NOMO-1 treated with dmso at 0.1 percent for 144 hours (cell line): Measurements from ENCODE around the gene CACNA1C.
"Not testable (repeated sequence)": the region's sequence is repeated elsewhere in the genome, so short reads cannot be mapped to it uniquely, and the experiment has no call there.

Experiments
- DNase-seq: peaks from one replicate; lab custom pipeline; 2025; ENCODE audit not compliant: unreplicated experiment; lab: John Stamatoyannopoulos, UW

CACNA1C gene

DNA sequence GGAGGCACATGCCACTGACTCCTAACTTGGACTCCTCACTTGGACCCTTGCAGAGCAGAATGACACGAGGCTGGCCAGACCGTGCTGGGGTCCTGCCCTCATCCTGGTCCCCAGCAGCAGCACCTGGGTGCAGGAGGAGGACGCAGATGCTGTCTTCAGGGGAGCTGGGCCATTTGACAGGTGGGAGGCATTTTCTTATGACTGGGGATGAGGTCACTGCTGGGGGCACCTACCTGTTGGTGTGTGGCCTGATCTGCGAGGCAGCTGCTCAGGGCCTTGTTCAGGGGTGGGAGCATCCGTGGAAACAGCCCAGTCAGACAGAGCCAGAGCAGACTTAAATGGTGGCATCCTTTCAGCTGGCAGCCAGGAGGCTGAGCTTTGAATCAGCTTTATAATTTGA, 57.3 kb downstream of the CACNA1C start:
- no peak for DNase-seq

DNA sequence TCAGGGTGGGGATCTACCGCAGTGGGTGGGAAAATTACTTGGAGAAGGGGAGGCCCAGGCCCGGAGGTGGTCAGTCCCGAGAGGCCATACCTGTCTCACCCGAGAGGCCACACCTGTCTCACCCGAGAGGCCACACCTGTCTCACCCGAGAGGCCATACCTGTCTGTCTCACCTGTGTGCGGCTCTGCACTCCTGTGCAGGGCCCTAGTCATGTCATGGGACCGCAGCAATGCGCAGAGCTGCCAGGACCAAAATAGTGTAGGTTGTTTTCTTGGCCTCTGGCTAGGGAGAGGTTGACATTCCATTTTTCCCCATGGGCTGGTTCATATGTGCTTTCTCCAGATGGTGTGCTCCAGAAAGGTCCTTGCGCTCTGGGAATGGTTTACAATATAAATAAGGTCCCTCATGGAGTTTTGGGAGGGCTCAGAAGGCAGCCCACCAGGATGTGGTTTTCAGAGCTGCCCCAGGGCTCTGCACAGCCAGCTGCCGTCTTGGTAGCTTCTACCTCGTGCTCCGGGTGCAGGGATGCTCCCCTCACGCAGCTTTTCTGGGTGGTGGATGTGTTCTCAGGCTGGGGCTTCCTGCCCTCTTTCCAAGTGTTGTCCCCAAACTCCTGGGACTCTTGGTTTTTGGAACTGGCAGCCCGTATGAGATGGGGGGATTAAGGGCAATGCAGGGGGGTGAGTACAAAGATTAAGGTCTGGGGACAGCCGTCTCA, 58.2 kb downstream of the CACNA1C start:
- DNase-seq = no peak

DNA sequence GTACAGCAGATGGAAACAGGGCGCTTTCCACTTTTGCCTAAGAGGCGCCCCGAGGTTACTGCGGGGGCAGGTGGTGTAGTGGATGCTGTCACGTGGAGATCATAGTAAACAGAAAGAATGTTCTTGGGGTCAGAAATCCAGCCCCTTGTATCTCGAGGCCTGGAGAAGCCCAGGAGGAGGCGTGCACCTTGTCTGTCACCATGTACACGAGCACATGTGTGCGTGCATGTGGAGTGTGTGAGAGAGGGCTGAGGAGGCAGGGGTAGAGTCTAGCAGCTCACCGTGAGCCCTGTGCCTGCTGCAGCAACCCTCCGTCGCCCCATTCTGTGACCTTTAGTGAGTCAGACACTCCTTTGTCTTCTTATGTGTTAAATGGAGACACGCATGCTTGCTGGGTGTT, 59.0 kb downstream of the CACNA1C start:
- no peak for DNase-seq

DNA sequence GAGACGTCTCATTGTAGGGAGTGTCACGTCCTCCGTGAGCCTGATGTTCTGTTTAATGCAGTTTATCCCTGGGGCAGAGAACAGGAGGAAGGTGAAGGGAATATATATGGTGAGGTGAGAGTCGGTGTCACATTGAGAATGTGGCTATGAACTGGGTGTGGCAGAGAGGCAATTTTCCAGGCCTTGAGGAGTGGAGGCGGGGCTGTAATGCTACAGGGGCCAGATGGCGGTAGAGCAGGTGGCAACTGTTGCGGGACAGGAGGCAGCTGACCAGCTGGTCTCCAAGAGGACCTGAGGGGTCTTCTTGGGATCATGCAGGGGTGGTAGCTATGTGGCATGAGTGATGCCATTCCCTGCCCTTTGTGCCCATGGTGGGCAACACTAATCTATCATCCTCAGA, 59.6 kb downstream of the CACNA1C start:
- no peak for DNase-seq

DNA sequence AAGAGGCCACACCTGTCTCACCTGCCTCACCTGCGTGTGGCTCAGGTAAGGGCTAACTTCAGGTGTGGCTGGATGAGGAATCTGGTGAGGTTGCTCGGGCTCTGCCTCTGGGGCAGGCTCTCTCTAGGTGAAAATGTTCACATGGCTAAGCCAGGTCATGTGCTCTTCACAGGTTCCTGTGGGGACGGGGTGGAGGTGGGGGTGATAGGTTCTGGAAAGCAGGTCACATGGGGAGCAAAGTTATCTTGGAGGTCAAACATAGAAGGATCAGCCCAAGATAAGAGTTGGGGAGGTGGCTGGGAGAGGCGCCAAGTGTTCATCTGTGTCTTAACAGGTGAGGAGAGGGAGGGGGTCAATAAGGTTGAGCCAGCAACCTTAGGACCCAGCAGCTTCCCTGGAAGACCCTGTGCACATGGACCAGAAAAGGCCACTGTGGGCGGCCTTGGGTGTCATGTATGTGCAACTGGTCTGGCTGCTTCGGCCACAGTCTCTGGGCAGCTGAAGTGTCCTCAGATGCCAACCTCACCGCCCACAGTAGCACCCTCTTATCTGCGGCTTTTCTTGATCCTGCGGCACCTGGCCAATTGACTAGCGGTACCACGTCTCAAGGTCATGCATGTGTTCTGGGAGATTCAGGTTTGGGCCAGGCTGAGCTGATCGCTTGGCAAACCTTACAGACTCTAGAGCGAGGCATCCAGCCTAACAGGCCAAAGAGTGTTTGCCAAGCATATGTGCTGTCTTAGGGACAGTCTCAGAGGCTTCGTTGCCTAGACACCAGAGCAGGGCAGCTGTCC, 60.5 kb downstream of the CACNA1C start:
- no peak for DNase-seq

DNA sequence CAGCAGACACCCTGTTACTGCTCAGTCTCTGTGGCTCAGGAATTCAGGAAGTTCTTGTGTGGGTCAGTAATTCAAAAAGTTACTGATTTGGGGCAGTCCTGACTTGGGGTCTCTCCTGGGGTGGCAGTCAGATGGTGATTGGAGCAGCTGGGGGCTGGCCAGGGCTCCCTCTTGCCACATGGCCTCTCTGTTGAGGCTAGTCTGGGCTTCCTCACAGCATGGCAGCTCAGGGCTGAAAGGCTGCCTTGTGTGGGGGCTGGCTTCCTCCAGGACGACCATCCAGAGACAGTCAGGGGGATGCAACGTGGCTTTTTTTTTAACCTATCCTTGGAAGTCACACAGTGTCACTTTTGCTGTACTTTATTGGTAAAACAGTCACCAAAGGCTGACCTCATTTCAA, 61.3 kb downstream of the CACNA1C start:
- no peak for DNase-seq

DNA sequence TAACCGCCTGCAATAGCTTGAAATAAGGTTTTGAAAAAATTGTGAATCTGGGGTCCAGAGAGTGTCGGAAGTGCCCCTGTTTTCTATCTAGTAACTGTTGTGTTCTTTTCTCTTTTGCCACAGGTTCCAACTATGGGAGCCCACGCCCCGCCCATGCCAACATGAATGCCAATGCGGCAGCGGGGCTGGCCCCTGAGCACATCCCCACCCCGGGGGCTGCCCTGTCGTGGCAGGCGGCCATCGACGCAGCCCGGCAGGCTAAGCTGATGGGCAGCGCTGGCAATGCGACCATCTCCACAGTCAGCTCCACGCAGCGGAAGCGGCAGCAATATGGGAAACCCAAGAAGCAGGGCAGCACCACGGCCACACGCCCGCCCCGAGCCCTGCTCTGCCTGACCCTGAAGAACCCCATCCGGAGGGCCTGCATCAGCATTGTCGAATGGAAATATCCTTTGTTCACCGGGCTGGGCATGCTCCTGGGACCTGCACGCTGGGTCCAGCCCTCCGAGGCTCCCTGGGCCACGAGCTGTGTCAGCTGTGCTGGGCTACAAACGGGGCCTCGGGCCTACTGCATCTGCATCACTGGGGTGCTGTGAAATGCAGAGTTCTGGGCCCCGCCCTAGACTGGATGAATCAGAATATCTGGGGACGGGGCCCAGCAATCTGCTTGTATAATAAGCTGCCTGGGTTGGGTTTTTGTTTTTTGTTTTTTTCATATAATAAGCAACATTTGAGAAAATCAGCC, 62.5 kb downstream of the CACNA1C start:
- no peak for DNase-seq

DNA sequence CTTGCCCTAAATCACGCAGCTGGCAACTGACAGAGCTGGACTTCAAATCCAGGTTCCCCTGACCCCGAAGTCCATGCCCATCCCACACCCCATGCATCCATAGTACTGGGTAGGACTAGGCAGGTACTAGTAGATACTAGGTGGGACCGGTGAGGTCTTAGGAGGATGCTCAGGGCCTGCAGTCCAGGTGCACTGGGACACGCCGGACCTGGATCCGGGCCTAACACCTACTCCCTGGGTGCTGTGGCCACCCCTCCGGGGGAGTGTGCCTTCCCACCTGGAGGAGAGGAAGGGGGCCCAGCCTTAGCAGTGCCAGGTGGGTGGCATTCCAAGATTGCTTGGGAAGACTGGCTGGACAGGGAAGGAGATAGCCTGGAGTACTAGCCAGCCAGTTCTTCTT, 64.8 kb downstream of the CACNA1C start:
- DNase-seq = no peak

DNA sequence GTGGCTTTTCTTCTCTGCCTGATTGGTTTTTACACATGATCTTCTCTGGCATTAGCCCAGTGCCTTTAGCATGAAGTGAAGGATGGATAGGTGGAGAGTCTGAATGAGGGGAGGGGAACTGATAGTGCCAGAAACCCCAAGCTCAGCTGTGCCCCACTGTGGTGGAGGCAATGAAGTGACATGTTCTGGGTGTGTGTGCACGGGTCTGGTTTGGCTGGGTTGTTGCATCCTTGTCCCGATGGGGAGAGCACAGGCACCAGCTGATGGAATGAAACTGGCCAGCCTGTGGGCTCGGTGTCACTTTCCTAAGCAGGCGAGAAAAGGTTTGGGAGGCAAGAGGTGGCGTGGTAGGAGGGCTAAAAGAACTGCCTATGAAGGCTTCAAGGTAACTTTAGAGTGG, 65.3 kb downstream of the CACNA1C start:
- DNase-seq = no peak

DNA sequence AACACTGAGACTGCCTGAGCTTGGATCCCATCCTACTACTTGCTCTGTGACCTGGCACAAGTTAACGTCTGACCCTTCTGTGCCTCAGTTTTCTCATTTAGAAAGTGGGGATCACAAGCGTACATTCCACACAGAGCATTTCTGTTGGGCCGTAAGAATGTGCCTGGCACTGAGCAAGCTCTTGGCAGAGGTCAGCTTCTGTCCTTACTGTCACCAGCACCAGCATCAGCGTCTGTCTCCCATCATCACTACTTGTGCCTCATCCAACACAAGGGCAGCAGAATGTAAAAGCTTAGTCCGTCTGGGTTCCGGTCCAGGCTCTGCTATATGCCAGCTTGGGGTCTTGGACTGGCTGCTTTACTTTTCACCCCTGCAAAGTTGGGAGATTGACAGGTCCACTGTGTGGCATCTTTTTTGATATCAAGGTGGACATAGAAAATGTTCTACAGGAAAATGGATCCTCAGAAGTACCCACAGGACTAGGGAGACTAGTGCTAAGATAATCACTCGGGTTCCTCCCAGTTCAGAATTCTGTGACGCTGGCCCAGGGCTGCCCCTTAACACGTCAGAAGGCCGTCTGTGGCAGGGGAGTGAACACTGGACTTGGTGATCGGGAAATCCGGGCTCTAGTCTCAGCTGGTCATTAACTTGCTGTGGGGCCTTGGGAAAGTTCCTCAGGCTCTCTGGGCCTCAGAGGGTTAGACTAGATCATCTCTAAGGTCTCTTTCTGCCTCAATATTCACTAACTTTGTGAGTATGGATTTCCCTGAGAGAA, 65.9 kb downstream of the CACNA1C start:
- DNase-seq = no peak

DNA sequence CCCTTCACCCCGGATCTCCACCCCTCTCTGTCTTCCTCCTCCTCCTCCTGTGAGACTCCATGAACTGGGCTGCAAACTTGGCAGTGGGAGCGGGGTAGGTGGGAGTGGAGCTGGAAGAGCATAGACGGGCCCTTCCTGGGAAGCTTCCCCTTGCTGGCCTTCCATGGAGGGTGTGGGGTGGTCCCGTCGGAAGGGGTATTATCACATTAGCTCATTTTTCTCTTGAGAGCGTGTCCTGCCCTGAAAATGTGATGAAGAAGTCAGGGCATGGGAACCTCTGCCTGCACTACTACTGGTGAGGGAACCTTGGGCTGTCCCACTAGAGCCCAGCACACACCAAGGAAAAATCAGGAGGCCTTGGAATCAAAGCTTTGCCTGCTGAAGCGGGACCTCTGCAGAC, 66.5 kb downstream of the CACNA1C start:
- no peak for DNase-seq

DNA sequence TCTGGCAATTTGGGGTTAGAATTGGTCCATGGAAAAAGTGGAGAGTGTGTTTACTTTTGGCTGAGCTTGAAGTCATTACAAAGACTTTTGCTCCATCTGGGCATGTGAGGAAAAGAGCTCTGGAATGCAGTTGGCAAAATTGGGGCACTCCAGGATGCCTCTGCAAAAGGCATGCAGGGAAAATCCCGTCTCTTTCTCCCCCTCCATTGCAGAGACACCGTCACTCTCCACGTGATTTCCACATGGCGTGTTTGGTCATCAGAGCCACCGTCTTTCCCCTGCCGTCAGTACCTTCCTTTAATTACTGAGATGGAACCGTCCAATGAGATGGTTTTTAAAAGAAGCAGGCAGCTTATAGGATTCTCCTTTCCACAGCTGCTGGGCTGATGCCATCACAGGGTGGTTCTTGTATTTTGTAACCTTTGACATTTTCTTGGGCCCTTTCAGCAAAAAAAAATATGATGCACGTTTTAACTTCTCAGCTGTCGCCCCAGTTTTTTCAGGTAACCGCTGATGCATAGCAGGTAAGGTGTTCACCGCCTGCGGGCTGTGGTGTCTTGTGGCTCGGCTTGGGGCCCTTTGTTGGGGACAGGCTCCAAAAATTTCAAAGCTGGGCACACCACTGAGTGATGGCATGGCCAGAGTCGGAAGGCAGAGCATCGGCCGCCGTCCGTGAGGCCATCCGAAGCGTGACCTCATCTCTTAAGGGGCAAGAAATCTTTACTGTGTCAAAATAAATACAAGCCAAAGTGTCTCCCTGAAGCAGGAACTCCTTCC, 68.4 kb downstream of the CACNA1C start:
- no peak for DNase-seq

DNA sequence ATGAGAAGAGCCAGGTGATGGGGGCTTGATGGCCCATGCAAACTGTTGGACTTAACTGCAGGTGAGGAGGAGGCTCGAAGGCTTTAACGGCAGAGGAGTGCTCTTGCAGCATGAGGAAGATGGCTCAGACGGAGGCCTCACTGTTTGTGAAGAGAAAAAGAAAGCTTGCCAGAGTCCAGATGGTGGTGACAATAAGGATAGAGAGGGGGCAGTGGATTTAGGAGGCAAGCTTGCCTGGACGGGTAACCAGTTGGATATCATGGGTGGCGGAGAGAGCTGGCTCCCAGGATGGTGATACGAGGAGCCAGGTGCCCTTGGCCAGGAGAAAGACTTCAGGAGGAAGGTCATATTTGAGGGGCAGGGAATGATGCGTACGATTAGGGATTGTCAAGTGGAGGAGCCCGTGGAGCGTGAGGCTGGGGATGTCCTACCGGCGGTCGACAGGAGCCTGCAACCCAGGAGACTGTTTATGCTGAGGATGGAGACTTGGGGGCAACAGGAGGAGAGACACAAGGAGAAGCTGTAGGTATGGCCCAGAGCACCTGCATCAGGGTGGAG, 71.8 kb downstream of the CACNA1C start:
- DNase-seq = no peak

DNA sequence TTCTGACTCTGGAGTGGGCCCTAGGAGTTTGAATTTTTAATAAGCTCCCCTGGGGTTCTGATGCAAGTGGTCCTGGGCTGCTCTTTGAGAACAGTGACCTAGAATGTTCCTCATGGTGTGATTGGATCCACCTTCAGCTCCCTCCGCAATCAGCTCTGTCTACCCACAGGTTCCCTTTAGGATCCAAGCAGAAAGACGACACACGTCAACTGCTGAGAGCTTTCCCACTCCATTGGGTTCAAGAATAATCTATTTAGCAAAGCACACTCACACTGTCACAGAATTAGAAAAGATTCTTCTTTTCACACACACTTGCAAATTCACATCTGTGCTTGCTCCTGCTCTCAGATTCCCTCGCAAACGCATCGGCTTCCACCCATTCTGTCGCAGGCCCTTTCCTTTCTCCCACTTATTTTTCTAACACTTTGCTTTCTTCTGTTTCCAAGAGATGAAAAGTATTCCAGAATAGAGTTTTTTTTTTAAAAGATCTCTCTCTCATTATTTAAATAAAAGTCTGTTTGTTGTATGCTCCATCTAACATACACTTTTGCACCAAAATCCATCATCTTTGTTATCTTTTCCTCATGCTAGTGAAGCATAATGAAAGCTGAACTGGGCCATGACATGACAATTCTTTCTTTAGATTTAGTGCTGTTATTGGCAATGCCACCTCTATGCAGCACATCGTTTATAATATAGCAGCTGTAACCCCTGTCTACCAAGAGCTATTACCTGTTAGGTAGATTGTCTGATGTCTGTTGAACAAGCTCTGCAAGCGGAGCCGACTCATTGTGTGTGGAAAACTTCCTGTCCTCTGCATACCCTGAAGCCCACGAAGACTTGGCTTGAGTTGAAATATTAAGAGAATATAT, 73.1 kb downstream of the CACNA1C start:
- no peak for DNase-seq

DNA sequence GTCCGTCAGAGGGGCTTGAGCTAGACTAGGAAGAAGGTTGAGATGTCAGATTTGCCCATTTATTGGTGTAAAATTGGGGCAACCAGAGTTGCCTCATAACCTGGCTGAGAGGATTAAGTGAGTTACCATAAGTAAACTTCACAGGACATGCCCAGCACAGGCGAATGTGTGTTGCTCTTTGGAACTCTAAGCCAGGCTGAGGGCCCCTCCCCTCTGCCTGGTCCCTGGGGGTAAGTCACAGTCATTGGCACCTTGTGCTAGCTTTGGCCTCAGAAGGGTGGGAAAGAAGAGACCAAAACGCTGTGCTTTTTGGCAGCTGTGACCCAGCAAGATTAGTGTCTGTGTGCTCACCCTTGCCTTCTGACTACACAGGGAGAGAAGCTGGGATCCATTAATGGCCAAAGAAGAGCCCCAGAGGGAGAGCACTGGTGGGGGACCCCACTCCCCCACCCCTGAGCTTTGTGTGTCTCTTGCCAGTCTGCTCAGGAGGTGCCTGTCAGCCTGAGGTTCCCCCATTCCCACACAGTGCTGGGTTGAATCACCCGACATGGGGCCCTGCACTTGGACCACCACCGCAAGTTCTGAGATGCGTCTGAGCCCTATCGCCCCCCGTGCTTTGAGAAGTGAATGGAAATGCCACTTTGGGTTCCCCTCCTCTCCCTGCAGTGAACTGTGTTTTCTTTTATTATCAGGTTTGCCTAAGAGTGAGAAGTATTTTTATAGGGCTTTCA, 74.1 kb downstream of the CACNA1C start:
- DNase-seq = no peak

DNA sequence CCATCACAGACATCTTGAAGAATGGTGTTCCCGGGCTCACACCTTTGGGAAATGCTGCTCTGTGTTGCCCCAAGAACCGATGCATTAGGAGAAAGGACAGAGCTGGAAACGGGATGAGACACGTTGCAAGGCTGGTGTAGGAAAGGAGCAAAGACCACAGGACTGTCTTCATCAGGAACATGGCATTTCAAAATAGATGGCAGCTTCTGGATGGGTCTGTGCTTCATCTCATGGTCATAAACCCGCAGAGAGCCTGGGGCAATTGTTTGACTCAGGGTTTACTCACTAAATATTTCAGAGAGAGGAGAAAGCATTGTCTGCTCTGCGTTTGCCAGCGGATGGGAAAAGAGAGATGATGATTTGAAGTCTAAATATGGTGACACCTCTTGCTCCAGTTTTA, 76.3 kb downstream of the CACNA1C start:
- DNase-seq = no peak

DNA sequence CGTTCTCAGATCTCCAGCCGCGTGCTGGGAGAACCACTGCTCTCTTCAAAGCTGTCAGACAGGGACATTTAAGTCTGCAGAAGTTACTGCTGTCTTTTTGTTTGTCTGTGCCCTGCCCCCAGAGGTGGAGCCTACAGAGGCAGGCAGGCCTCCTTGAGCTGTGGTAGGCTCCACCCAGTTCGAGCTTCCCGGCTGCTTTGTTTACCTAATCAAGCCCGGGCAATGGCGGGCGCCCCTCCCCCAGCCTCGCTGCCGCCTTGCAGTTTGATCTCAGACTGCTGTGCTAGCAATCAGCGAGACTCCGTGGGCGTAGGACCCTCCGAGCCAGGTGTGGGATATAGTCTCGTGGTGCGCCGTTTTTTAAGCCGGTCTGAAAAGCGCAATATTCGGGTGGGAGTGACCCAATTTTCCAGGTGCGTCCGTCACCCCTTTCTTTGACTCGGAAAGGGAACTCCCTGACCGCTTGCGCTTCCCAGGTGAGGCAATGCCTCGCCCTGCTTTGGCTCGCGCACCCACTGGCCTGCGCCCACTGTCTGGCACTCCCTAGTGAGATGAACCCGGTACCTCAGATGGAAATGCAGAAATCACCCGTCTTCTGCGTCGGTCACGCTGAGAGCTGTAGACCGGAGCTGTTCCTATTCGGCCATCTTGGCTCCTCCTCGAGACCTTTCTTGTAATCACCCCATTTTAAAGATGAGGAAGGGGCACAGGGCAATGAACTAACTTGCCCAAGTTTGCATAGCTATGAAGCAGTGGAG, 83.1 kb downstream of the CACNA1C start:
- not testable (repeated sequence) for DNase-seq

DNA sequence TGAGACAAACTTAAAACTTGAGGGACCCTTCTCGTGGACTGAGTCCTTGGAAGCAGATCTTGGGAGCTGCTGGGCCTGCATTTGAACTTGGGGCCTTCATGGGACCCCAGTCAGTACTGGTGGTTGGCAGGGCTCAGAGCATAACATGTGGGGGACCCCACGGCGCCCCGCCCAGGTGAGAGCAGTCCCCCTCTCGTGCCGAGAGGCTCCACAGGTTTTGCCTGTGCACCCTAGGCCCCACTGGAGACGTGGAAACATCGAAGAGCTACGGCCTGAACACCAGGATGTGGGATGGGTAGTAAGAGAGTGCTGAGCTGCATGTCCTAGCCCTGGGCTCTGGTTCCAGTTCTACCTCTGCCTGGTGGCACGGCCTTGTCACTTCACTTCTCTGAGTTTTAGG, 84.1 kb downstream of the CACNA1C start:
- DNase-seq = no peak
